ENCODE data around the gene VPS13D. TPM values are rescaled to one million over a fixed set of nuclear protein-coding genes. Genes with fewer than 3 reads are reported as not detected.

Gene VPS13D
- total and polyA plus RNA-seq, 2 of the 4 experiments (the other 2 are of a cell fraction): 9.0 to 16.3 TPM

DNA sequence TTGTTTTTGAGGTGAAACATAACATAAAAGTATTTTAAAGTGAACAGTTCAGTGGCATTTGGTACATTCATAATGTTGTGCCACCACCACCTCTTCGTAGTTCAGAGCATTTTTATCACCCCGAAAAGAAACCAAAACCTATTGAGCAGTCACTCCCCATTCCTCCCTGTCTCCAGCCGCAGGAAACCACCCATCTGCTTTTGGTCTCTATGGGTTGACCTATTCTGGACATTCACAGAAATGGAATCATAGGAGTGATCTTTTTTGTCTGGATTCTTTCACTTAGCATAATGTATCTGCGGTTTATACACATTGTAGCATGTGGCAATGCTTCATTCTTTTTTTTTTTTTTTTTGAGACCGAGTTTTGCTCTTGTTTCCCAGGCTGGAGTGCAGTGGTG lies 141.2 kb downstream of the VPS13D start:
- no TSS peak for BruUV-seq (replicated peaks)
- WGBS, 2 experiments (ENCODE audit: extremely low coverage in 2 of 2, insufficient read length in 1 of 2): no CpG with 5 or more reads among the region's 5 CpGs
- Histone ChIP-seq H3K14ac (replicated peaks; ENCODE audit: low read depth, low read length) (no peak overlapping the region), H3K36me3 (ENCODE audit: control insufficient read depth, insufficient read depth, low read length) (peaks cover 15% of the 10 kb centered on the region), H3K9ac (ENCODE audit: low read depth, low read length) (no peak overlapping the region), H3K23ac (ENCODE audit: low read depth, low read length) (no peak overlapping the region), H3K79me1 (ENCODE audit: low read depth in 1 of 2, low read length in 2 of 2) (0 out of 4 replicates have a peak, but pooled peaks cover 0 to 3% of the 10 kb centered on the region in 2 experiments), H3K56ac (ENCODE audit: extremely low read depth, insufficient read depth, low read length) (no peak overlapping the region), H3K27ac (ENCODE audit: insufficient read depth, low read length) (no peak overlapping the region), H4K5ac (ENCODE audit: low read depth, low read length) (no peak overlapping the region), H3K4ac (ENCODE audit: low read depth, low read length) (no peak overlapping the region), H3K9me1 (ENCODE audit: insufficient read depth, low read length) (peaks cover 3% of the 10 kb centered on the region), H3K4me1 (ENCODE audit: control insufficient read depth, insufficient read depth, low read length) (no peaks in the 10 kb centered on the region; the same call in 1 of the 2 replicates), H3K27me3 (ENCODE audit: control insufficient read depth, insufficient read depth, low read length) (no peaks in the 10 kb centered on the region), H2AFZ (replicated peaks; ENCODE audit: low read length, poor library complexity) (no peak overlapping the region), H4K91ac (ENCODE audit: insufficient read depth, low read depth, low read length) (no peak overlapping the region), H2AK9ac (replicated peaks; ENCODE audit: low read depth, low read length, poor library complexity) (no peak overlapping the region), H3K4me2 (ENCODE audit: low read depth, low read length) (no peak overlapping the region), H2BK5ac (ENCODE audit: low read depth, low read length, poor library complexity, severe bottlenecking) (no peak overlapping the region), H3K4me3 (ENCODE audit: insufficient read depth, low read depth, low read length) (no peak overlapping the region), H4K8ac (ENCODE audit: low read depth in 2 of 2, low read length in 2 of 2) (no peak overlapping the region), H3K9me3 (ENCODE audit: control insufficient read depth, insufficient read depth, low read length) (no peaks in the 10 kb centered on the region), H2BK120ac (ENCODE audit: low read depth, low read length) (no peak overlapping the region), H4K20me1 (ENCODE audit: insufficient read depth, low read length) (no peaks in the 10 kb centered on the region), H2AK5ac (ENCODE audit: low read depth, low read length) (no peak overlapping the region), H3K18ac (ENCODE audit: low read depth, low read length) (no peak overlapping the region), H2BK15ac (ENCODE audit: low read depth, low read length) (no peak overlapping the region), H2BK20ac (ENCODE audit: low read depth, low read length) (no peak overlapping the region)
- in situ Hi-C loops (cut with MboI; ENCODE audit: low sequenced_read_pairs) (no loop called here), dilution Hi-C loops (cut with HindIII; ENCODE audit: low sequenced_read_pairs, unreplicated experiment) (no loop called here), intact Hi-C loops (cut with micrococcal nuclease) (no loop called here)
- CTCF ChIA-PET: interaction anchor here (0.7 kb wide), 1 partner anchor 301 kb away, joined by 3 read pairs; no protein-coding TSS in a partner anchor
- TF ChIP-seq BHLHE40 (IDR thresholded peaks at IDR 0.05; ENCODE audit: low read depth, low read length) (no peak), RAD21 (IDR thresholded peaks at IDR 0.05; ENCODE audit: low read length) (no peak), RFX5 (IDR thresholded peaks at IDR 0.05; ENCODE audit: low read depth, low read length) (no peak)
- no peak for ATAC-seq (ENCODE audit: low read depth)
- DNase-seq: no peak
- POLR2A ChIA-PET (ENCODE audit: unreplicated experiment): no interaction called here
